HG03159 (cell line): ENCODE measurements around the gene WSB1.
"Not testable (repeated sequence)": the region's sequence is repeated elsewhere in the genome, so short reads cannot be mapped to it uniquely, and the experiment has no call there.

Source experiments
- ATAC-seq: cut with Tn5 transposase; IDR thresholded peaks from one replicate; pipeline ENCODE4 v1.9.1; 2021; ENCODE audit warnings: mild to moderate bottlenecking, moderate library complexity; ENCODE audit not compliant: unreplicated experiment

WSB1 gene

GRCh38 chr17:27279132-27279531 is 14.8 kb upstream of the WSB1 start:
- ATAC-seq, result not testable (repeated sequence)

- no peak for ATAC-seq
Observed at GRCh38 chr17:27280527-27280926, 13.4 kb upstream of the WSB1 start.

GRCh38 chr17:27281438-27281837 is 12.5 kb upstream of the WSB1 start:
- ATAC-seq, result no peak

- ATAC-seq, result no peak
Observed at GRCh38 chr17:27282054-27282551, 11.8 kb upstream of the WSB1 start.

GRCh38 chr17:27283060-27283459 is 10.9 kb upstream of the WSB1 start:
- ATAC-seq, result no peak

- ATAC-seq, result no peak
Observed at GRCh38 chr17:27283751-27284150, 10.2 kb upstream of the WSB1 start.

GRCh38 chr17:27284811-27285415 is 9.0 kb upstream of the WSB1 start:
- ATAC-seq, result no peak

GRCh38 chr17:27285516-27285915 is 8.4 kb upstream of the WSB1 start:
- no peak for ATAC-seq

- no peak for ATAC-seq
Observed at GRCh38 chr17:27288183-27288582, 5.7 kb upstream of the WSB1 start.

GRCh38 chr17:27289856-27290255 is 4.1 kb upstream of the WSB1 start:
- no peak for ATAC-seq

GRCh38 chr17:27290916-27291598 is 2.9 kb upstream of the WSB1 start:
- ATAC-seq, result no peak

GRCh38 chr17:27293359-27293897 is 486 bp upstream of the WSB1 start:
- ATAC-seq, result no peak

- peak; percentile 47 for ATAC-seq
Observed at GRCh38 chr17:27294689-27295630, 1.0 kb downstream of the WSB1 start.

GRCh38 chr17:27295945-27296344 is 2.0 kb downstream of the WSB1 start:
- no peak for ATAC-seq

GRCh38 chr17:27296428-27296979 is 2.6 kb downstream of the WSB1 start:
- no peak for ATAC-seq

- ATAC-seq, result no peak
Observed at GRCh38 chr17:27299384-27300049, 5.6 kb downstream of the WSB1 start.

GRCh38 chr17:27303734-27304133 is 9.8 kb downstream of the WSB1 start:
- ATAC-seq, result no peak

- ATAC-seq, result no peak
Observed at GRCh38 chr17:27306276-27306835, 12.4 kb downstream of the WSB1 start.

GRCh38 chr17:27310565-27311110 is 16.7 kb downstream of the WSB1 start:
- no peak for ATAC-seq

GRCh38 chr17:27313301-27313700 is 19.4 kb downstream of the WSB1 start:
- no peak for ATAC-seq
